Mesenchymal stem cell (in vitro differentiated cells and primary cell): ENCODE results near the gene CNN3. TPM values are rescaled to one million over a fixed set of nuclear protein-coding genes. Genes with fewer than 3 reads are reported as not detected.

ENCODE experiments used
- DNase-seq: peaks from one replicate; pipeline ENCODE4 v3.0.0-alpha.2; 2013
- H2AFZ ChIP-seq: one replicate; pipeline ENCODE4 v1.6.1; 2013; ENCODE audit warnings: low read depth, mild to moderate bottlenecking, control low read depth, inconsistent platforms, low read length, moderate library complexity
- H2AK5ac ChIP-seq: 2 replicates; pipeline ENCODE4 v1.6.1; 2013; ENCODE audit warnings: low read length, moderate library complexity, mild to moderate bottlenecking, inconsistent platforms; ENCODE audit not compliant: severe bottlenecking
- H2BK120ac ChIP-seq: one replicate; pipeline ENCODE4 v1.6.1; 2013; ENCODE audit warnings: low read depth, mild to moderate bottlenecking, inconsistent platforms, low read length, moderate library complexity
- H2BK12ac ChIP-seq, 2 experiments: one replicate each; pipeline ENCODE4 v1.6.1; 2013; ENCODE audit warnings: inconsistent platforms in 2 of 2, low read length in 2 of 2, mild to moderate bottlenecking in 2 of 2, moderate library complexity in 2 of 2, control low read depth in 1 of 2
- H2BK15ac ChIP-seq: one replicate; pipeline ENCODE4 v1.6.1; 2013; ENCODE audit warnings: mild to moderate bottlenecking, low read depth, inconsistent platforms; ENCODE audit not compliant: poor library complexity, severe bottlenecking
- H2BK5ac ChIP-seq: 2 replicates; pipeline ENCODE4 v1.6.1; 2013; ENCODE audit warnings: low read depth, mild to moderate bottlenecking, low read length, control low read depth, inconsistent platforms; ENCODE audit not compliant: poor library complexity, severe bottlenecking
- H3K14ac ChIP-seq, 2 experiments: one replicate each; pipeline ENCODE4 v1.6.1; 2013; ENCODE audit warnings: inconsistent platforms in 2 of 2, low read length in 2 of 2, control low read depth in 1 of 2, mild to moderate bottlenecking in 1 of 2, moderate library complexity in 1 of 2
- H3K18ac ChIP-seq, 2 experiments: one replicate each; pipeline ENCODE4 v1.6.1; 2013; ENCODE audit warnings: inconsistent platforms in 2 of 2, low read length in 2 of 2, control low read depth in 1 of 2, low read depth in 1 of 2, mild to moderate bottlenecking in 1 of 2
- H3K23ac ChIP-seq, 2 experiments: one replicate each; pipeline ENCODE4 v1.6.1; 2013; ENCODE audit warnings: inconsistent platforms in 2 of 2, low read length in 2 of 2, mild to moderate bottlenecking in 2 of 2, moderate library complexity in 2 of 2, control low read depth in 1 of 2
- H3K27ac ChIP-seq: 2 replicates; pipeline ENCODE4 v1.5.1; 2013; ENCODE audit warnings: mild to moderate bottlenecking, moderate library complexity, low read length, control low read depth, inconsistent platforms; ENCODE audit not compliant: poor library complexity, severe bottlenecking
- H3K27me3 ChIP-seq, 2 experiments: 2 replicates each; pipeline versions ENCODE4 v1.6.1 to v1.7.0; 2013; ENCODE audit warnings: low read length in 2 of 2, mild to moderate bottlenecking in 2 of 2, moderate library complexity in 2 of 2, control low read depth in 1 of 2, inconsistent platforms in 1 of 2; ENCODE audit not compliant: control insufficient read depth in 1 of 2, insufficient read depth in 1 of 2
- H3K36me3 ChIP-seq, 2 experiments: 2 replicates each; pipeline versions ENCODE4 v1.6.1 to v1.7.0; 2013; ENCODE audit warnings: low read length in 2 of 2, control low read depth in 1 of 2, inconsistent platforms in 1 of 2, low read depth in 1 of 2, mild to moderate bottlenecking in 1 of 2; ENCODE audit not compliant: insufficient read depth in 2 of 2, control insufficient read depth in 1 of 2
- H3K4ac ChIP-seq, 2 experiments: one replicate each; pipeline ENCODE4 v1.6.1; 2013; ENCODE audit warnings: inconsistent platforms in 2 of 2, low read length in 2 of 2, mild to moderate bottlenecking in 2 of 2, moderate library complexity in 2 of 2, control low read depth in 1 of 2, low read depth in 1 of 2
- H3K4me1 ChIP-seq: 2 replicates; pipeline ENCODE4 v1.6.1; 2013; ENCODE audit warnings: low read depth, low read length, control low read depth; ENCODE audit not compliant: control insufficient read depth, insufficient read depth
- H3K4me2 ChIP-seq: 2 replicates; pipeline ENCODE4 v1.6.1; 2013; ENCODE audit warnings: low read length, mild to moderate bottlenecking, inconsistent platforms; ENCODE audit not compliant: poor library complexity, severe bottlenecking
- H3K4me3 ChIP-seq, 2 experiments: 2 replicates each; pipeline versions ENCODE4 v1.5.1 to v1.7.0; 2013; ENCODE audit warnings: low read length in 2 of 2, mild to moderate bottlenecking in 2 of 2, control low read depth in 1 of 2, low read depth in 1 of 2; ENCODE audit not compliant: insufficient read depth in 1 of 2
- H3K79me1 ChIP-seq: replicated peaks from 2 replicates; pipeline ENCODE4 v1.6.1; 2013; ENCODE audit warnings: mild to moderate bottlenecking, control low read depth, low read length, inconsistent platforms; ENCODE audit not compliant: poor library complexity, severe bottlenecking
- H3K9ac ChIP-seq: 2 replicates; pipeline ENCODE4 v1.7.0; 2013; ENCODE audit warnings: mild to moderate bottlenecking, low read length, moderate library complexity
- H3K9me3 ChIP-seq: 2 replicates; pipeline ENCODE4 v1.7.0; 2013; ENCODE audit warnings: mild to moderate bottlenecking, low read length; ENCODE audit not compliant: control insufficient read depth
- H4K8ac ChIP-seq: one replicate; pipeline ENCODE4 v1.6.1; 2013; ENCODE audit warnings: inconsistent platforms, mild to moderate bottlenecking, low read length, moderate library complexity
- H4K91ac ChIP-seq: one replicate; pipeline ENCODE4 v1.6.1; 2013; ENCODE audit warnings: mild to moderate bottlenecking, low read length, inconsistent platforms
- WGBS: methylation state at CpG from one replicate; pipeline ENCODE4 v1.1.7; 2013; ENCODE audit warnings: mixed read lengths; 5-methylcytosine and 5-hydroxymethylcytosine counted together
- polyA plus RNA-seq, 2 experiments: library from polyadenylated mRNA; stranded (reverse); fragments of 200-250 nt; gene quantifications; one replicate each; pipeline ENCODE4 v1.2.3, GENCODE V29; 2013

Gene CNN3
- polyA plus RNA-seq (2013, experiment 1 of 2): 226 TPM
- polyA plus RNA-seq (2013, experiment 2 of 2): 232 TPM

- peak within 1 kb of the TSS; percentile 54 for H3K4me2 ChIP-seq
- H3K9me3 ChIP-seq: no peaks in the 10 kb centered on the region
- peak within 1 kb of the TSS; percentile 96 for H2BK120ac ChIP-seq
- H3K27ac ChIP-seq: peak within 1 kb of the TSS; percentile 95
- H3K4me1 ChIP-seq: peaks cover 21% of the 10 kb centered on the region
- peak within 1 kb of the TSS; percentile 96 to 97 for H3K4ac ChIP-seq
- peak within 1 kb of the TSS; percentile 60 to 92 for H2BK12ac ChIP-seq
- DNase-seq: peak; percentile 95
- no peaks in the 10 kb centered on the region for H3K36me3 ChIP-seq
- H3K79me1 ChIP-seq: peaks cover 16% of the 10 kb centered on the region
- H3K9ac ChIP-seq: peak within 1 kb of the TSS; percentile 98
- H2AK5ac ChIP-seq: peak within 1 kb of the TSS; percentile 72
- H4K91ac ChIP-seq: peak within 1 kb of the TSS; percentile 94
- WGBS: under 1% methylated on average over 57 of the region's 57 CpGs
- peak within 1 kb of the TSS; percentile 97 to 98 for H3K23ac ChIP-seq
- peak within 1 kb of the TSS; percentile 90 for H4K8ac ChIP-seq
- H2BK15ac ChIP-seq: peak within 1 kb of the TSS; percentile 98
- H2BK5ac ChIP-seq: peak within 1 kb of the TSS; percentile 99
- H3K4me3 ChIP-seq: peak within 1 kb of the TSS; percentile 83 to 90
- peak within 1 kb of the TSS; percentile 91 to 99 for H3K18ac ChIP-seq
- no peaks in the 10 kb centered on the region for H3K27me3 ChIP-seq
- H3K14ac ChIP-seq: peak within 1 kb of the TSS; percentile 82 to 97
- peak within 1 kb of the TSS; percentile 78 for H2AFZ ChIP-seq
Measured at GRCh38 chr1:94926915-94927404, at the start of gene CNN3. CNN3 (minus strand) TSS chr1:94927110; CDS start chr1:94926894, 216 bp downstream.

- 39% methylated on average over 1 of the region's 1 CpG for WGBS
- Histone ChIP-seq H3K27me3 (no peaks in the 10 kb centered on the region), H3K9me3 (no peaks in the 10 kb centered on the region), H2BK15ac (no peak overlapping the region), H3K14ac (peak overlapping the region in 1 of 2 experiments; percentile 22), H3K23ac (no peak overlapping the region), H3K36me3 (no peaks in the 10 kb centered on the region), H4K8ac (peak overlapping the region; percentile 12), H3K4me1 (peaks cover 8% of the 10 kb centered on the region), H3K4ac (peak overlapping the region in 1 of 2 experiments; percentile 32), H3K4me3 (peak overlapping the region in 1 of 2 experiments; percentile 20), H4K91ac (no peak overlapping the region), H3K27ac (peak overlapping the region; percentile 61), H3K18ac (peak overlapping the region in 1 of 2 experiments; percentile 52), H2BK5ac (no peak overlapping the region), H2AFZ (no peak overlapping the region), H2BK120ac (no peak overlapping the region), H2BK12ac (peak overlapping the region in 1 of 2 experiments; percentile 63), H3K9ac (peak overlapping the region; percentile 81), H3K79me1 (no peaks in the 10 kb centered on the region), H2AK5ac (no peak overlapping the region), H3K4me2 (no peak overlapping the region)
- DNase-seq: peak; percentile 94
Measured at GRCh38 chr1:94974824-94975223, 47.9 kb upstream of the CNN3 start.

GRCh38 chr1:94974241-94974640, 47.3 kb upstream of the CNN3 start:
- no CpG with 5 or more reads among the region's 1 CpG for WGBS

GRCh38 chr1:94973309-94973922, 46.5 kb upstream of the CNN3 start:
- Histone ChIP-seq H3K9ac (peak overlapping the region; percentile 50), H4K8ac (no peak overlapping the region), H3K27ac (peak overlapping the region; percentile 26), H4K91ac (peak overlapping the region; percentile 76), H3K79me1 (no peaks in the 10 kb centered on the region), H2AK5ac (peak overlapping the region; percentile 98), H3K9me3 (no peaks in the 10 kb centered on the region), H3K23ac (no peak overlapping the region), H3K36me3 (no peaks in the 10 kb centered on the region), H3K14ac (no peak overlapping the region), H2BK12ac (peak overlapping the region in 1 of 2 experiments; percentile 83), H3K27me3 (no peaks in the 10 kb centered on the region), H2AFZ (no peak overlapping the region), H3K4me3 (no peak overlapping the region), H2BK5ac (no peak overlapping the region), H3K4ac (no peak overlapping the region), H2BK15ac (no peak overlapping the region), H3K4me1 (peaks cover 8% of the 10 kb centered on the region), H3K18ac (peak overlapping the region in 1 of 2 experiments; percentile 2), H3K4me2 (no peak overlapping the region), H2BK120ac (peak overlapping the region; percentile 43)
- WGBS: 94% methylated on average over 8 of the region's 8 CpGs
- DNase-seq: no peak

More at GRCh38 chr1:94974241-94974640, 47.3 kb upstream of the CNN3 start:
- Histone ChIP-seq H2AK5ac (no peak overlapping the region), H3K36me3 (no peaks in the 10 kb centered on the region), H3K18ac (no peak overlapping the region), H3K4me2 (no peak overlapping the region), H3K9me3 (no peaks in the 10 kb centered on the region), H3K4ac (no peak overlapping the region), H3K23ac (no peak overlapping the region), H3K14ac (no peak overlapping the region), H3K27ac (peak overlapping the region; percentile 61), H2BK12ac (no peak overlapping the region), H3K27me3 (no peaks in the 10 kb centered on the region), H2AFZ (no peak overlapping the region), H4K8ac (no peak overlapping the region), H3K9ac (peak overlapping the region; percentile 81), H3K79me1 (no peaks in the 10 kb centered on the region), H2BK15ac (no peak overlapping the region), H3K4me3 (peak overlapping the region in 1 of 2 experiments; percentile 20), H2BK120ac (no peak overlapping the region), H3K4me1 (peaks cover 8% of the 10 kb centered on the region), H2BK5ac (no peak overlapping the region), H4K91ac (no peak overlapping the region)
- peak; percentile 66 for DNase-seq
